NB4 (cell line): ENCODE measurements around the gene SOX6.

Experiments used
- MAX ChIP-seq: IDR thresholded peaks from 2 replicates; pipeline ENCODE4 v1.6.1; 2011; ENCODE audit warnings: low read depth, low read length
- POLR2A ChIP-seq: IDR thresholded peaks from 2 replicates; pipeline ENCODE4 v1.6.1; 2011; ENCODE audit warnings: mild to moderate bottlenecking; ENCODE audit not compliant: insufficient read length; ENCODE audit errors: extremely low read depth

GRCh38 chr11:16036218-16036617, 320.1 kb downstream of the SOX6 start:
- no peak for TF ChIP-seq MAX
- no peak for TF ChIP-seq POLR2A
